Fibroblast of skin of left quadriceps (primary cell): Measurements from ENCODE around the gene MYO16.
"Not testable (repeated sequence)": the region's sequence is repeated elsewhere in the genome, so short reads cannot be mapped to it uniquely, and the experiment has no call there.

ENCODE experiments used
- DNase-seq, 2 experiments: peaks; one replicate each; pipeline ENCODE4 v3.0.0-alpha.2; 2013; ENCODE audit warnings: low read depth in 2 of 2

The MYO16 gene

GRCh38 chr13:109055850-109056249 lies 426.4 kb downstream of the MYO16 start:
- DNase-seq, result no peak

- no peak for DNase-seq
Measured at GRCh38 chr13:109058087-109058486, 428.7 kb downstream of the MYO16 start.

GRCh38 chr13:109072505-109072904 lies 443.1 kb downstream of the MYO16 start:
- no peak for DNase-seq

- no peak for DNase-seq
Measured at GRCh38 chr13:109074436-109074835, 445.0 kb downstream of the MYO16 start.

GRCh38 chr13:109074853-109075252 lies 445.4 kb downstream of the MYO16 start:
- DNase-seq, result no peak

GRCh38 chr13:109087916-109088623 lies 458.7 kb downstream of the MYO16 start:
- DNase-seq, result no peak

GRCh38 chr13:109088624-109088917 lies 459.2 kb downstream of the MYO16 start:
- DNase-seq, result no peak

GRCh38 chr13:109090796-109091195 lies 461.4 kb downstream of the MYO16 start:
- DNase-seq, result no peak

GRCh38 chr13:109091249-109091648 lies 461.8 kb downstream of the MYO16 start:
- DNase-seq, result no peak

- DNase-seq, result not testable (repeated sequence)
Measured at GRCh38 chr13:109092186-109092585, 462.8 kb downstream of the MYO16 start.

- DNase-seq, result no peak
Measured at GRCh38 chr13:109093998-109094397, 464.6 kb downstream of the MYO16 start.

GRCh38 chr13:109095126-109095525 lies 465.7 kb downstream of the MYO16 start:
- DNase-seq, result no peak

- no peak for DNase-seq
Measured at GRCh38 chr13:109096101-109096500, 466.7 kb downstream of the MYO16 start.

- DNase-seq, result no peak
Measured at GRCh38 chr13:109100705-109101304, 471.4 kb downstream of the MYO16 start.

- DNase-seq, result no peak
Measured at GRCh38 chr13:109101550-109102144, 472.2 kb downstream of the MYO16 start.

- no peak for DNase-seq
Measured at GRCh38 chr13:109105899-109106298, 476.5 kb downstream of the MYO16 start.

GRCh38 chr13:109110159-109110558 lies 480.7 kb downstream of the MYO16 start:
- no peak for DNase-seq

- no peak for DNase-seq
Measured at GRCh38 chr13:109111141-109111540, 481.7 kb downstream of the MYO16 start.

- no peak for DNase-seq
Measured at GRCh38 chr13:109113427-109113826, 484.0 kb downstream of the MYO16 start.

GRCh38 chr13:109114162-109114561 lies 484.8 kb downstream of the MYO16 start:
- DNase-seq, result no peak

GRCh38 chr13:109114991-109115390 lies 485.6 kb downstream of the MYO16 start:
- DNase-seq, result no peak

- DNase-seq, result no peak
Measured at GRCh38 chr13:109118521-109118920, 489.1 kb downstream of the MYO16 start.

- DNase-seq, result no peak
Measured at GRCh38 chr13:109119896-109120295, 490.5 kb downstream of the MYO16 start.
